Measurements from ENCODE around the gene PI16.
A peak's percentile ranks its signal among the peaks of the same experiment; 100 is the strongest.
"Not testable (repeated sequence)": the region's sequence is repeated elsewhere in the genome, so short reads cannot be mapped to it uniquely, and the experiment has no call there.

PI16 gene

GRCh38 chr6:36949076-36949475 is 5.5 kb upstream of the PI16 start:
- peak in 3 of 42 donors; percentile 7 to 40 (median 16) for DNase-seq
- intact Hi-C loops (cut with DNase I): not testable (repeated sequence)

DNA sequence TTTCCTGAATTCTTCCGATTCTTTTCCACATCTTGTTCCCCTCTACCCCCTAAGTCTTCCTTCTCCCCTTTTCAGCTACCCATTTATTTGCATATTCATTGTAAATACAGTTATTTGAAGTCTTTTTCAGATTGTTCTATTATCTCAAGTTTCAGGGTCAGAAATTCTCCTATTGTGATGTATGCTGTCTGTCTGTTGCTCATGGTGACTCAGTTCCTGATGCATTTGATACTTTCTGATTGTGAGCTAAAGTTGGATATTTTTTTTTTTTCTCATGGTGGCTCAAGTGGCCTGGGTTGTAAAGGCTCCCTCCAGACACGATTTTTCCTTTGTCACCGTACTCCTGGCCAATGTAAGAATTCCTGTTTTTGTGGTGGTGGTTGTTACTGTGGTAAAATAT is 4.9 kb upstream of the PI16 start:
- DNase-seq: no peak
- intact Hi-C loops (cut with DNase I): no loop called here

- intact Hi-C loops (cut with DNase I): no loop called here
- peak in 1 of 42 donors; percentile 18 for DNase-seq
Observed at GRCh38 chr6:36953931-36954261, 642 bp upstream of the PI16 start.

DNA sequence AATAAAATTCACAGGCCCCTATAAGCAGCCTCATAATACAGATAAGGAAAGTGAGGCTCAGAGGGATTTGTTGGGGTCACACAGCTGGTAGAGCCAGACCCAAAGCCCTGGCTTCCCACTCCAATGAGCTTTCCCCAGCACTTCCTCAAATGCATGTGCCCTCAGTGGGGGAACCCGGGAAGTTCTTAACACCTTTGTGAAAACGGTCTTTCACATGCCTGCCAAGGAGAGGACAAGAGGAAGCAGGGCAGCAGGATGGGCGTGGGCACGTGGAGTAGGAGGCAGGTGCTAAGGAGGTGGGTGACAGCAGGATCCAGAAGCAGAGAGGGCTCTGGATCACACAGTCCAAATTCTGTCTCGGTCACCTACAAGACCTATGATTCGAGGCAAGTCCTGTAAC is 598 bp downstream of the PI16 start:
- DNase-seq: peak in 6 of 42 donors; percentile 21 to 56 (median 38)
- intact Hi-C loops (cut with DNase I): no loop called here

- peak in 4 of 42 donors; percentile 14 to 42 (median 29) for DNase-seq
- intact Hi-C loops (cut with DNase I): no loop called here
Observed at GRCh38 chr6:36955671-36956445, 1.3 kb downstream of the PI16 start.

DNA sequence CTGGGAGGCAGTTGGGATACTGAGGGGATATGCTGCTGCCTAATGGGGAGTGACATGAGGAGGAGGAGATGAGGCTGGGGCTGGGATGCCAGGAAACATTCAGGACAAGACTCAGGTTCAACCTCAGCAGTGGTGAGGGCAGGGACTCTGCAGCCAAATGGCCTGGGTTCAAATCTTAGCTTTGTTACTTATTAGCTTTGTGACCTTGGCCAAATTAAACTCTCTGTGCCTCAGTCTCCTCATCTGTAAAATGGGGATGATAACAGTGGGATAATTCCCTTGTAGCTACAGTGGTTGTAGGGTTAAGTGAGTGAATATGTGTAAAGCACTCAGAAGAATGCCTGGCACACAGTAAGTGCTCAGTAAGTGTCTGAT is 1.9 kb downstream of the PI16 start:
- intact Hi-C loops (cut with DNase I): no loop called here
- DNase-seq: no peak

GRCh38 chr6:36957773-36958271 is 3.3 kb downstream of the PI16 start:
- DNase-seq: peak in 3 of 42 donors; percentile 5 to 33 (median 16)
- intact Hi-C loops (cut with DNase I): no loop called here

DNA sequence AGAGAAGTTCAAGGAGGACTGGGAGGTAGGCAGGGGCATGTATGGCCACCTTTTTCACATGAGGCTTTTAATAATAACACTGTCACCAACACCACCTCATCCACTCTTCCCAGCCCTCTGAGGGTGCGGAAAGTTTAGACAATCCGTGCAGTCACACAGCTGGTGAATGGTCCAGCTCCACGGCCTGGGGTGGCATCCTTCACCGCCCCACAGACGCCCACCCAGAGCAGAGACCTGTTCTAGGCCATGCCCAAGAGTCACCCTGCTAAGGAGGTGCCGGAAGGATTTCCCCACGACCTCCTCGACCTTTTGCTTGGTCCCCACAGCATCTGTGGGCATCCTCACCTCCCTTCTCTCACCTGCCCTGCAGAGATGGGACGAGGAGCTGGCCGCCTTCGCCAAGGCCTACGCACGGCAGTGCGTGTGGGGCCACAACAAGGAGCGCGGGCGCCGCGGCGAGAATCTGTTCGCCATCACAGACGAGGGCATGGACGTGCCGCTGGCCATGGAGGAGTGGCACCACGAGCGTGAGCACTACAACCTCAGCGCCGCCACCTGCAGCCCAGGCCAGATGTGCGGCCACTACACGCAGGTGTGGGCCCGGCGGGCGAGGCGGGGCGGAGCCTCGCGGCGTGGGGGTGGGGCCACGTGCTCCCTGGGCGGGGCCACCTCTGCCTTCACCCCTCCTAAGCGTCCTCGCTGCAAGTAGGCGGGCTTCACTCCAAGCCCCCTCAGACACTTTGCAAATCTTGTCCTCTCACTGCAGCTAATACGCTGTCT is 4.4 kb downstream of the PI16 start:
- intact Hi-C loops (cut with DNase I): no loop called here
- DNase-seq: no peak

- intact Hi-C loops (cut with DNase I): no loop called here
- DNase-seq: no peak
Observed at GRCh38 chr6:36959555-36960250, 5.2 kb downstream of the PI16 start.

DNA sequence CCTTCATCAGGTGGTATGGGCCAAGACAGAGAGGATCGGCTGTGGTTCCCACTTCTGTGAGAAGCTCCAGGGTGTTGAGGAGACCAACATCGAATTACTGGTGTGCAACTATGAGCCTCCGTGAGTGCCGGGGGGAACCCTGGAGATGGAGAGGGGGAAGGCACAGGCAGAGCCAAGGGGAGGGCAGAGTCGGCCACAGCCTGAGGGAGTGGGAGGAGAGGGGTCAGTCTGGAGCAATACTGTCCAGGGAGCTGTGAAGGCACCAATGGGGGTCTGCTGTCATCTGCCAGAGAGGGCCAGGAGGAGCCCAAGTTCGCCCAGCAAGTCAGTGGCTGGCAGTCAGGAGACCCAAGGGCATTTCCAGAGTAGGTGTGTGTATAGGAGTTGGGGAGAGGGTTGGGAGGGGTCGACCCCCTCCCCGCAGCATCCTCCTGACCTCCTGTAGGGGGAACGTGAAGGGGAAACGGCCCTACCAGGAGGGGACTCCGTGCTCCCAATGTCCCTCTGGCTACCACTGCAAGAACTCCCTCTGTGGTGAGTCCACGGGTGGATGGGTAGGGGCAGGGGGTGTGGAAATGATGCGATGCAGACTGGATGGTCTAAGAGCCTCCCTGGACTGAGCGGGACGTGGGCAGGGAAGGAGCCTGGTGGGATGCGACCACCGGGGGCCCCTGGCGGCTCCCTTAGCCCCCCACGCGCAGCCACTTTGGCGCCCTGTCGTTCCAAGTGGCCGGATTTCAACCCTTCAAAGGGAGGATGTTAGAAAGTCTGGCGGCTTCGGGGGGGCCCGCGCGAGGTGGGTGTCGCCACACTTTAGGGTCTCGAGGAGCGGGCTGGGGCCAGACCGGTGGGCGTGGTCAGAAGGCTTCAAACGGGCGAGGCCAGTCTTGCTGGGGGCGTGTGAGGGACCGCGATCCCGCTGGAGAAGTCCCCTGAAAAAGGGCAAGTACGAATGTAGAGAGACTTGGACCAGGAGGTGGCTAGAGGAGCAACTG is 7.2 kb downstream of the PI16 start:
- DNase-seq: no peak
- intact Hi-C loops (cut with DNase I): no loop called here

GRCh38 chr6:36962874-36963273 is 8.3 kb downstream of the PI16 start:
- peak; percentile 63 to 96 (median 86) for DNase-seq
- intact Hi-C loops (cut with DNase I): no loop called here

DNA sequence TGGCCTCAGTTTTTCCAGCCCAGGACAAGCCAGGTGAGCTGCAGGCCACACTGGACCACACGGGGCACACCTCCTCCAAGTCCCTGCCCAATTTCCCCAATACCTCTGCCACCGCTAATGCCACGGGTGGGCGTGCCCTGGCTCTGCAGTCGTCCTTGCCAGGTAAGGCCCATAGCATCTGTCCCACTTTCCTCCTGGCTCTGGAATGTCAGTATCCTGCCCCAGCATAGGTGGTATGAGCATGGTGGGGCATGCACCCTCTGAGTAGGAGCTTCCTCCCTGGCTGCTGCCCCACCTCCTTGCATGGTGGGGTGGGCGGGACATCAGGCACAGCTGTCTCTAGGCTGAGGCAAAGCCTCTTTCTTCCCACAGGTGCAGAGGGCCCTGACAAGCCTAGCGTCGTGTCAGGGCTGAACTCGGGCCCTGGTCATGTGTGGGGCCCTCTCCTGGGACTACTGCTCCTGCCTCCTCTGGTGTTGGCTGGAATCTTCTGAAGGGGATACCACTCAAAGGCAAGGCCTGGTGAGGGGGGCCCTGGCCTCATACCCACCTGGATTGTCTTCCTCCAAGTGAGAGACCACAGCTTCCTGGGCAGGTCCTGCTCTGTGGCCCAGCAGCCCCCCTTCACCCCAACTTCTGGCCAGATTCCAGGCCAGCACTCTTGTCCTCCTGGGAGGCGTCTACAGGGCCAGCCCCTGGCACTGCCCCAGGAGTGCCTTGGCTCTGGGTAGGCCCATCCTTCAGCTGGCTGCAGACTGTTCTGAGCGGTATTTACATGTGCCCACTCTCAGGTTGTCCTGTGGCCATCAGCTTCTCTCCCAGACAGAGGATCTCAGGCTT is 9.1 kb downstream of the PI16 start:
- intact Hi-C loops (cut with DNase I): no loop called here
- DNase-seq: peak in 14 of 42 donors; percentile 38 to 70 (median 48)

GRCh38 chr6:36964349-36964748 is 9.8 kb downstream of the PI16 start:
- intact Hi-C loops (cut with DNase I): no loop called here
- DNase-seq: peak in 3 of 42 donors; percentile 10 to 41 (median 28)

DNA sequence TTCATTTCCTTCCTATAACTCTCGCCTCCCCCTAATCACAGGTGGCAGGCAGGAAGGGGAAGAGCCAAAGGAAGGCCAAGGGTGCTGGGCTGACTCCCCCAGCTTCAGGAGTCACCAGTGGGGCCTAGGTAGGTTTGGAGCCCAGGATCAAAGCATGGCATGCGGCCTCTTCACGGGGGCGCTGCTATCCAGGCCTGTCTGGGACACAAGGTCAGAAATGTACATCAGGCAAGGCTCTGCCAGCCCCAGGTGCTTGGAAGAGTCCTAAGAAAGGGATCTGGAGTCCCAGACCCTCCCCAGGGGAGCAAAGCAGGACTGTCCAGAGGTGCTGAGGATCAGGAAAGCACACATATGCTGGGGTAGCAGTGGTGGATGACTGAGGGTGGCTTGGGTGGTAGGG is 10.4 kb downstream of the PI16 start:
- intact Hi-C loops (cut with DNase I): no loop called here
- peak in 3 of 42 donors; percentile 9 to 28 (median 26) for DNase-seq

DNA sequence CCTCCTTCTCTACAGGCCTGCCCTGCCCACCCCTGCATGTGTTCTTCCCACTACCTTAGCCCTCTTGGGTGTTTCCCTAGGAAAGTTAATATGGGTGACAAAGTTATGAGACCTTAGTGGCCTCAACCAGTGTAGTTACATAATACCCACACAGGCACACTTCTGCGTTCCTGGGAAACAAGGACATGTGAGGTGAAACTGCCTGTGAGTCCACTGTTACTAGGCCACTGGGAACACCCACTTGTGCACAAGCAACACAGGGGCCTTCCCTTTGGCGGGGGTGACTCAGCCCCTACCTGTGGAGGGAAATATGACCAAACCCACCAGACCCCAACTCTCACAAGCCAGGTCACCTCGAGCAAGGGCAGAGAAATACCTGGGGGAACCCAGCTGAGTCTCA is 12.8 kb downstream of the PI16 start:
- intact Hi-C loops (cut with DNase I): no loop called here
- no peak for DNase-seq

GRCh38 chr6:36967757-36968156 is 13.2 kb downstream of the PI16 start:
- DNase-seq: peak in 8 of 42 donors; percentile 33 to 74 (median 58)
- intact Hi-C loops (cut with DNase I): no loop called here

- DNase-seq: no peak
- intact Hi-C loops (cut with DNase I): no loop called here
Observed at GRCh38 chr6:36968266-36968977, 13.9 kb downstream of the PI16 start.

All from head of caudate nucleus (tissue), 42 donors.